Measurements from ENCODE around the gene ANKZF1. TPM values are rescaled to one million over a fixed set of nuclear protein-coding genes. Genes with fewer than 3 reads are reported as not detected.
A peak's percentile ranks its signal among the peaks of the same experiment; 100 is the strongest.

Gene ANKZF1
- total RNA-seq, 4 donors from 2014 or later = 79.9 to 338 (median 164) TPM

- peaks cover 0 to 21% (median 0%) of the 10 kb centered on the region in 3 donors for H3K36me3 ChIP-seq
- H3K9me3 ChIP-seq = no peaks in the 10 kb centered on the region
- H3K27me3 ChIP-seq = no peaks in the 10 kb centered on the region
- peaks cover 0 to 30% (median 9%) of the 10 kb centered on the region in 4 donors for H3K4me1 ChIP-seq
- TF ChIP-seq CTCF (IDR thresholded peaks at IDR 0.05) (peak; percentile 94 to 99 (median 96)), POLR2A (IDR thresholded peaks at IDR 0.05) (no peak)
- DNase-seq = peak; percentile 76 to 90 (median 88)
- H3K27ac ChIP-seq = peak overlapping the region; percentile 93 to 99 (median 97)
- H3K4me3 ChIP-seq = peak overlapping the region; percentile 18 to 77 (median 32)
Measured at GRCh38 chr2:219277703-219278654, 48.4 kb downstream of the ANKZF1 start.

- peak overlapping the region; percentile 71 to 77 (median 74) for H3K4me3 ChIP-seq
- no peaks in the 10 kb centered on the region for H3K27me3 ChIP-seq
- no peak for DNase-seq
- H3K4me1 ChIP-seq = peaks cover 0 to 30% (median 9%) of the 10 kb centered on the region in 4 donors
- no peak for TF ChIP-seq POLR2A (IDR thresholded peaks at IDR 0.05)
- TF ChIP-seq CTCF (IDR thresholded peaks at IDR 0.05) = no peak
- no peaks in the 10 kb centered on the region for H3K9me3 ChIP-seq
- H3K36me3 ChIP-seq = peaks cover 0 to 28% (median 0%) of the 10 kb centered on the region in 3 donors
- peak overlapping the region; percentile 93 to 99 (median 97) for H3K27ac ChIP-seq
Measured at GRCh38 chr2:219278655-219279150, 49.1 kb downstream of the ANKZF1 start.

- H3K9me3 ChIP-seq = no peaks in the 10 kb centered on the region
- H3K27me3 ChIP-seq = no peaks in the 10 kb centered on the region
- H3K4me3 ChIP-seq = peak within 1 kb of the TSS; percentile 71 to 77 (median 74)
- H3K36me3 ChIP-seq = peaks cover 0 to 35% (median 0%) of the 10 kb centered on the region in 3 donors
- H3K4me1 ChIP-seq = peaks cover 0 to 30% (median 9%) of the 10 kb centered on the region in 4 donors
- peak within 1 kb of the TSS; percentile 93 to 99 (median 97) for H3K27ac ChIP-seq
- TF ChIP-seq CTCF (IDR thresholded peaks at IDR 0.05) (no peak), POLR2A (IDR thresholded peaks at IDR 0.05) (peak; percentile 90 to 94)
- DNase-seq = peak; percentile 98 to 100 (median 99)
Measured at GRCh38 chr2:219279151-219279915, 49.7 kb downstream of the ANKZF1 start, which contains the start of gene DNAJB2. Gene DNAJB2 (plus strand): TSS chr2:219279366. CDS start chr2:219279834, 468 bp downstream.

GRCh38 chr2:219279916-219280516 is 50.4 kb downstream of the ANKZF1 start:
- H3K36me3 ChIP-seq = peaks cover 0 to 41% (median 0%) of the 10 kb centered on the region in 3 donors
- DNase-seq = no peak
- peak overlapping the region; percentile 93 to 99 (median 97) for H3K27ac ChIP-seq
- H3K9me3 ChIP-seq = no peaks in the 10 kb centered on the region
- H3K4me1 ChIP-seq = peaks cover 0 to 30% (median 9%) of the 10 kb centered on the region in 4 donors
- TF ChIP-seq CTCF (IDR thresholded peaks at IDR 0.05) (peak in 5 of 6 experiments; percentile 13 to 45 (median 24)), POLR2A (IDR thresholded peaks at IDR 0.05) (no peak)
- H3K27me3 ChIP-seq = no peaks in the 10 kb centered on the region
- H3K4me3 ChIP-seq = peak overlapping the region; percentile 71 to 77 (median 74)

GRCh38 chr2:219280651-219281050 is 51.0 kb downstream of the ANKZF1 start:
- H3K27me3 ChIP-seq = no peaks in the 10 kb centered on the region
- no peaks in the 10 kb centered on the region for H3K9me3 ChIP-seq
- no peak overlapping the region for H3K4me3 ChIP-seq
- TF ChIP-seq CTCF (IDR thresholded peaks at IDR 0.05) (no peak), POLR2A (IDR thresholded peaks at IDR 0.05) (no peak)
- no peak for DNase-seq
- H3K36me3 ChIP-seq = peaks cover 0 to 48% (median 0%) of the 10 kb centered on the region in 3 donors
- H3K27ac ChIP-seq = peak overlapping the region in 1 of 4 donors; percentile 99
- peaks cover 0 to 30% (median 9%) of the 10 kb centered on the region in 4 donors for H3K4me1 ChIP-seq

Measured in Peyer's patch (tissue), 4 donors.